GM18499 (cell line): ENCODE data around the gene LDLRAP1.
"Not testable (repeated sequence)": the region's sequence is repeated elsewhere in the genome, so short reads cannot be mapped to it uniquely, and the experiment has no call there.

Source experiments
- ATAC-seq: cut with Tn5 transposase; IDR thresholded peaks from one replicate; pipeline ENCODE4 v1.9.1; 2021; ENCODE audit warnings: moderate number of reproducible peaks; ENCODE audit not compliant: insufficient read depth, unreplicated experiment

The LDLRAP1 gene, protein sequence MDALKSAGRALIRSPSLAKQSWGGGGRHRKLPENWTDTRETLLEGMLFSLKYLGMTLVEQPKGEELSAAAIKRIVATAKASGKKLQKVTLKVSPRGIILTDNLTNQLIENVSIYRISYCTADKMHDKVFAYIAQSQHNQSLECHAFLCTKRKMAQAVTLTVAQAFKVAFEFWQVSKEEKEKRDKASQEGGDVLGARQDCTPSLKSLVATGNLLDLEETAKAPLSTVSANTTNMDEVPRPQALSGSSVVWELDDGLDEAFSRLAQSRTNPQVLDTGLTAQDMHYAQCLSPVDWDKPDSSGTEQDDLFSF

DNA sequence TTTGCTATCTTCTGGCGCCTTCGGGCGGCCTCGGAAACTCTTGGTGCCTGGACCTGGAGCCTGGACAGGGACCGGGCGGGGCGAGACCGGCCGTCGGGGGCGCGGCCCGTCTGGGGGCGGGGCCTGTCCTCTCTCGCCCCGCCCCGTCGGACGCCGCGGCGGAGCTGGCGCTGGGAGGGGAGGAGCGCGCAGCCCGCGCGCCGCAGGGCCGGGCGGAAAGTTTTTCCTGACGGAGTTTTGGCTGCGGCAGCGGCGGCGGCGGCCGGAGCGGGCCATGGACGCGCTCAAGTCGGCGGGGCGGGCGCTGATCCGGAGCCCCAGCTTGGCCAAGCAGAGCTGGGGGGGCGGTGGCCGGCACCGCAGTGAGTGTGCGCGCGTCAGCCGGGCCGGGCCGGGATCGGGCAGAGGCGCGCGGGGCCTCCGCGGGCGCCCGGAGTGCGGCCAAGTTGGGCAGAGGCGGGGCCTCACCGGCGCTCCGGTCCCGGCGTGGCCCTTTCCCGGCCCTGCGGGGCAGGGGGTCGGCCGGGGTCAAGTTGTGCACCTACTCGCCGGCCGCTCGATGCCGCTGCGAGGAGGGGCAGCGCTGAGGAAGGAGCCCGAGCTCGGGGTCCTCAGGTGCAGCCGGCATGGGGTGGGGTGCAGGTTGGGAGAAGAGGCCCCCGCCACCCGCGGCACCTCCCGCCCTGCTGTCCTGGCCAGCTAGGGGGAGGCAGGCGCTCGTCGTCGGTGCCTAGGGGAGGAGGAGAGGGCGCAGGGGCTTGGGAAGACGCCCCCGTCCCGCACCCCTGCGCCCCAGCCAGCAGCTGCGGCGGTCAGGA lies at the start of gene LDLRAP1:
Gene LDLRAP1 (plus strand): TSS at position 182 of the 818 bp plus-strand sequence. CDS start 93 bp downstream, at position 275.
- ATAC-seq: no peak

DNA sequence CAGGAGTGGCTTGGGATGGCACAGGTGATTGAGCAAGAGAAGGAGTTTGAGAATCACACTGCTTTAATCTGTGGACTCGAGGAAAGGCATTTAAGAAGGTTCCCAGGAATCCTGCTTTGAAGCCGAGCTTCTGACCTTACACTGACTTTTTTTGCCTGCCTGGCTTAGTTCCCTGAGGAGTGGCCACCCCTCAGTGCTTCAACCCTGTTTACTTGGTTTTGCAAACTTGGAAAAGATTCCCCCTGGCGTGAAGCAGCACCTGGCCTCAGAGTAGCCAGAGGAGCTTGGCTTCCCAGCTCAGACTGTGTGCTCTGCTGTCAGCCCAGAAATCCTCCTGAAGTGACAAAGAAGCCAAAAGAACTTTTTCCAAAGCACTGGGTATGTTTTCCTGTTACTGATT lies 48.5 kb upstream of the LDLRAP1 start:
- no peak for ATAC-seq

DNA sequence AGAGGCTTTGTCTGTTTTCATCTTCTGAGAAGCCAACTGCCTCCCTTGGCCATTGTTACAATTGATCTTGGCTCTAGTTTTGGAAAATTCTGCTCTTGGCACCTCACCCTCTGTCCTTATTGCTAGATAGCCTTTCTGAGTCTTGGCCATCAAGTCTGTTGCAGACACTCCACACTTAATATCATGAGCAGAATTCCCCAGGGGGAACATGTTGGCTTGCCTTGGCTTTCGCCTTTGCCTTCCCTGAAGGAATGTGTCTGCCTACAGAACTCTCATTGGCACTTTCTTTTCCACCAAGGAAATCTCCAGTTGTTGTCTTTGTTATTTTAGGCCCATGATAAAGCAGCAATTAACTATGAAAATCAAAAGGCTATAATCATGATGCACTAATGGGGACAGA lies 42.7 kb upstream of the LDLRAP1 start:
- ATAC-seq: no peak

DNA sequence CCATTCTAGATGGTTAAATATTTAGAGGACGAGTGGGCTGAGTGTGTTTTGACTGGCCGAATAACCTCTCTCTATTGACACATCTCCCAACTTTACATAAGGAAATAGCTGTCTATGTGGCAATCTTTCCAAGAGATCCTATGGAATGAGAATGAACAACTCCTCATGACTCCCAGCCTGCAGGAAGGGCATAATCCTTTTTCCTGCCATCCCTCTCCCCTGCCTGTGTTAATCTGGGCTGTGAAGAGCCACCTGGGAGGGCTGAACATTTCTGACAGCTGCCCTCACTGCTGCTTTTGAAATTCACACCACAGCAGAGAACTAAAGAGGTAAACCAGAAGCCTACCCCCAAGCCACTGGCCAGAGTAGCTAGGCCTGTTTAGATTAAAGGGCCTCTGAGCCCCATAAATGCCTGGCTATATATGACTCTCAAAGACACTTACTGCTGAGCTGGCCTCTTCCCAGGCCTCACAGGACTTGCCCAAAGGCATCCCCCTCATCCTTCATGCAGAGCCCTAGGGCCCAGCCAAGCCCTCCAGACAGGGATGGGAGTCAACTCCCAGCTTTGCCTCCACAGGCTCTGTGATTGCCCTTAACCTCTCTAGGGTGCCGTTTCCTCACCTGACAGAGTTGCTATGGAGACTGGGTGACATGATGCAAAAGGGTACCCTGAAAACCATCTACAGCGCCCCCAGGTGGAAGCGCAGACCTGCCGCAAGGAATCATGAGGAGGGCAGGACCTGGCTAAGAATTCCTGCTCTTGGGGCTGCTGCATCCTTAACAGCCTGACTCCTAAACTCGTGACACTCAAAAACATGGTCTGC lies 42.0 kb upstream of the LDLRAP1 start:
- ATAC-seq: no peak

DNA sequence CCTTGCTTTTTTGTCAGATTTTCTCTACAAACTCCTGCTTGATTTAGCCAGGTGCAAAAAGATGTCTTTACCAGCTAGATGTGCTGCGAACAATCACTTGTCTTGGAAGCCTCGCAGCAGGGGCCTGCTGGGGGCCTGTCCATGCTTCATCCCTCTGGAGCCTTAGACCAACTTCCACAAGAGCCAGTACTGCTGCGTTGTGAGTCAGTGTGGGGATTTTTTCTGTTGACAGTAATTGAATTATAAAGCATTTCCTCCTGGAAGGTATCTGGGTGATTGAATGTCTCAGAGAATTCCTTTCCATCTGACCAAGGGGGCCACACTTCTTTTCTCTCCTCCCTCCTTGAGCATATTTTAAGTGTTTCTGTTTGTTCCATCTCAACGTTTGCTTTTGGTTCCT lies 40.4 kb upstream of the LDLRAP1 start:
- ATAC-seq: no peak

DNA sequence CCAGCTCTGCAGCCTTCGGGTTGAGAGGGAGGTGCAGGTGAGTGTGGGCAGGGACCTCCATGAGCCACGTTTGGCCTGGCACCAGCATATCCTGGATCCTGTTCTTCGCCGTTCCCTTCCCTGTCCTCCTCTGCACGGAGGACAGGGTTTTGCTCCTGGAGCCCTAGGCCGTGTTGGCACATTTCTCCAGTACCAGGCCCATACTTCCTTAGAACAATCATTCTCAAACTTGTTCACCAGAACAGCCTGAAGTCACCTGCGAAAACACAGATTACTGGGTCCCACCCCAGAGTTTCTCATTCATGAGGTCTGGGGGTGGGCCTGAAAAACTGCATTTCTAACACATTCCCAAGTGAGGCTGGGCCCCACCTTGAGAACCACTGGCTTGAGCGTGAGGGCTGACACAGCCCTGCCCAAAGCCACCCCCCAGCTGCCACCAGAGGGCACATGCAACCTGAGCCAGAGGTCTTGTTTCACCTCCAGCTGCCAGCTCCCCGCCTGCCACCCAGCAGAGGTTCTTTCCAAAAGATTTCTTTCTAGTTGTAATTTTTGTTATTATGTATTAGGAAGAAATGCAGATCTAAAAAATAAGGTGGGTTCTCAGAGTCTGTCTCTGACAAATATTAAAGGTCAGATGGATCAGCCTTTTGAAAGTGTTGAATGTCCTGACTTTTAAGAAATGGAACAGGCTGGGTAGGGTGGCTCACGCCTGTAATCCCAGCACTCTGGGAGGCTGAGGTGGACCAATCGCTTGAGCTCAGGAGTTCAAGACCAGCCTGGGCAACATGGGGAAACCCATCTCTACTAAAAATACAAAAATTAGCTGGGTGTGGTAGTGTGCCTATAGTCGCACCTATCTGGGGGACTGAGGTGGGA lies 39.6 kb upstream of the LDLRAP1 start:
- no peak for ATAC-seq

DNA sequence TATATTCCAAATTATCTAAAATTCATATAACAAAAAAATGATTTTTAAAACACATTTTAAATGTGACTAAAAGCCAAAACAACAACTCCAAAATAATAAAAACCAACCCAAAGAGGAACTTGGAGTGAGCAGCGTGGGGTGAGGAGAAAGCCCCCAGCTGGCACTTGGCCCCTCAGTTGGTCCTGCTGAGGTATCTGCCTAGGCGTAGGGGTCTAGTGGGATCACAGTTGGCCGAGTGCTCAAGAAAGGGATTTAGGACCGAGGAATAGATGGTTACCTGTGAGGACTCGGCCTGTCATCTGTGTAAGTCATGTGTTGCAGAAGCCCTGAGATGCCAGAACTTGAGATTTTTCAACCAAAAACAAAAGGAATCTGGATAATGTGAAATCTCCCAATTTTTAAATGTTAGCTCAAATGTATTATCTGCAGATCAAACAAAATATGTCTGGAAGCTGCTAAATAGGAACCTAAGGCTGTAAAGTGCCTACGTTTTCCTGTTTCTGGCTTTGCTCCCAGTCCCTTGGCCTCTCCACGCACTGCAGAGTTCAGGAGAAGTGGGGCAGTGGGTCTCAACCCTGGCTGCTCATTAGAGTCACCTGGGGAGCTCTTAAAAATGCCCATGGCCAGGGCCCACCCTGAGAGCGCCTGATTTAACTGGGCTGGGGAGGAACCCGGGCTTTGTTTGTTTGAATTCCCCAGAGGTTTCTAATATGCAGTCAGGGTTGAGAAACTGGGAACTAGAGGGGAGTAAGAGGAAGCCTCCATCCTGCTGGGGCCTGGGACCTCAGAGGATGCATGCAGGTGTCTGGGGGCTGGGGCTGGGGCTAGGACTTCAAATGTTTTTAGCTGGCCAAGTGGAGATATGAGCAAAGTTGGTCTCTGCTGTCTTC lies 38.5 kb upstream of the LDLRAP1 start:
- ATAC-seq: no peak

DNA sequence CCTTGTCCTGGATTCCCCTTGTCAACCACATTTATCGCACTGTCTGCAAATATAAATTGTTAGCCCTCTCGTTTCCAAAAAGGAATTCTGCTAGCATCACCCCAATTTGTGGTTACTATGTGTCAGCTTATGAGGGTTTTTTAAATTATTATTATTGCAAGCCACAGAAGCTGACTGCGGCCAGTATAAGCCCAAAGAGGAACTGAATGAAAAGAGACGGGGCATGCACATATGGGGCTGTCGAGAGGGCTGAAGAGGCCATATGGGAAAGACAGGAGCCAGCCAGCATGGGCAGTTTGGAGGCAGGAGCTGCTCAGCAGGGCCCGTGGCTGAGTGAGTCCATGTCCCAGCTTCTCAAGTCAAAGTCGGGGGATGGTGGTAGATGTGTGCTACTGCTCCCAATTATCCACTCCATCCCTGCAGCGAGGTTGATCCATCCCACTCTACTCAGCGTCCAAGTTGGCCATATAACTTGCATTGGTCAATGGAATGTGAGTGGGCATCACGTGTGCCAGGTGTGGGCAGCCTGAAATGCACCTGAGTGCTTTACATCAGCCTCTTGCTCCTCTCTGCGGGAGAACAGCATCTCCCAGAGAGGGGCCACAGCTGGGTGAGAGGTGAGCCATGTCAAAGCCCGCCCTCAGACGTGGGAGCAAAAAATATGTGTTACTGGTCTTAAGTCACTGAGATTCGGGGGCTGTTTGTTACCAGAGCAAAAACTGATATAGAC lies 37.6 kb upstream of the LDLRAP1 start:
- ATAC-seq: no peak

DNA sequence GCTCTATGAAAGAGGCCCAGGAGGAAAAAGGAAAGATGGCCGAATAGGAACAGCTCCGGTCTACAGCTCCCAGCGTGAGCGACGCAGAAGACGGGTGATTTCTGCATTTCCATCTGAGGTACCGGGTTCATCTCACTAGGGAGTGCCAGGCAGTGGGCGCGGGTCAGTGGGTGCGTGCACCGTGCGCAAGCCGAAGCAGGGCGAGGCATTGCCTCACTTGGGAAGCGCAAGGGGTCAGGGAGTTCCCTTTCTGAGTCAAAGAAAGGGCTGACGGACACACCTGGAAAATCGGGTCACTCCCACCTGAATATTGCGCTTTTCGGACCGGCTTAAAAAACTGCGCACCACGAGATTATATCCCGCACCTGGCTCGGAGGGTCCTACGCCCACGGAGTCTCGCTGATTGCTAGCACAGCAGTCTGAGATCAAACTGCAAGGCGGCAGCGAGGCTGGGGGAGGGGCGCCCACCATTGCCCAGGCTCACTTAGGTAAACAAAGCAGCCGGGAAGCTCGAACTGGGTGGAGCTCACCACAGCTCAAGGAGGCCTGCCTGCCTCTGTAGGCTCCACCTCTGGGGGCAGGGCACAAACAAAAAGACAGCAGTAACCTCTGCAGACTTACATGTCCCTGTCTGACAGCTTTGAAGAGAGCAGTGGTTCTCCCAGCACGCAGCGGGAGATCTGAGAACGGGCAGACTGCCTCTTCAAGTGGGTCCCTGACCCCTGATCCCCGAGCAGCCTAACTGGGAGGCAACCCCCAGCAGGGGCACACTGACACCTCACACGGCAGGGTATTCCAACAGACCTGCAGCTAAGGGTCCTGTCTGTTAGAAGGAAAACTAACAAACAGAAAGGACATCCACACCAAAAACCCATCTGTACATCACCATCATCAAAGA lies 36.6 kb upstream of the LDLRAP1 start:
- ATAC-seq: not testable (repeated sequence)

DNA sequence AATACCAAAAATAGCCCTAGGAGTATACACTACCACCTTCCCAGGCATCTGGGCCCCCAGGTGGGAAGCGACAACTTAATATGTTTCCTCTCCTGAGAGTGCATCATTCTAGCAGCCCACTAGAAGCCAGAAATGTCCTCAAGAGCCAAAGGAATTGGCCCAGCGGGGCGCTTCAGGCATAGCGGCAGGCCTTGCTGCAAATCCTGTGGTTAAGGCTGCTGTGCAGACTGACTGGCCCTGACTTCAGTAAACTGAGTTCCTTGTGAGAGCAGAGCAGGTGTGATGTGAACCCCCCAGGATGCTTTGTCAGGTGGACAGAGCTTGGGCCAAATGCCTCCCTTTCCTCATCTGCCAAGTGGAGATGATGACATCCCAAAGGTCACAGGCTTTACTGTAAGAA lies 29.7 kb upstream of the LDLRAP1 start:
- no peak for ATAC-seq

DNA sequence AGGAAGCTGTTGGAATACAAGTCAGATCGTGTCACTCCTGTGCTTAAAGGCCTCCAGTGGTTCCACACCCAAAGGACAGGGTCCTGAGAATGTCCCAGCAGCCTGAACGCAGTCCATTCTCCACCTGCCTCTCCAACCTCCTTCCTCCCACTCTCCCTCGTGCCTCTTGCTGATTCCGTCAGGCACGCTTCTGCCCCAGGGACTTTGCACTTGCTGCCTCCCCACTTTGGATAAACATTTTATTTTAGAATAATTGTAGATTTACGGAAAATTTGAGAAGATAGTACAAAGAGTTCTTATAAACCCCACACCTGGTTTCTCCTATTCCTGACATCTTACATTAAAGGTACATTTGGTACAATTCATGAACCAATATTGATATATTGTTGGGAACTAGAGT lies 28.4 kb upstream of the LDLRAP1 start:
- no peak for ATAC-seq

DNA sequence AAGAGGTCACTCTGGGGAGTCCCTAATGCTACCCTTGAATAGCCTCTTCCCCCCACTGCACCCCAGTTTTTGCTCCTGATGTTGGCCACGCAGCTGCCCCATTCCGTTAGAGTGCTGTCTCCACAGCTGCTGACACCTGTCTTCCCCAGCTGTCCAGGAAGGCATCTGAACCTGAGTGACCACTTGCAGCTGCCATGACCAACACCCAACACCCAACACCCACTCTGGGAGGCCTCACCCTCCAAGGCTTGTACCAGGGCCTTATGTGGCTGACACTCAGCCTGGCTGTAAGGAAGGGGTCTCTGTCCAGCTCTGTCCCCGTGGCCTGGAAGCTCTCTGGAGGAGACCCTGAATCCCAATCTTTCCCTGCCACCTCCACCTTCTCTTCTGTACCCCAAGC lies 26.7 kb upstream of the LDLRAP1 start:
- ATAC-seq: no peak

DNA sequence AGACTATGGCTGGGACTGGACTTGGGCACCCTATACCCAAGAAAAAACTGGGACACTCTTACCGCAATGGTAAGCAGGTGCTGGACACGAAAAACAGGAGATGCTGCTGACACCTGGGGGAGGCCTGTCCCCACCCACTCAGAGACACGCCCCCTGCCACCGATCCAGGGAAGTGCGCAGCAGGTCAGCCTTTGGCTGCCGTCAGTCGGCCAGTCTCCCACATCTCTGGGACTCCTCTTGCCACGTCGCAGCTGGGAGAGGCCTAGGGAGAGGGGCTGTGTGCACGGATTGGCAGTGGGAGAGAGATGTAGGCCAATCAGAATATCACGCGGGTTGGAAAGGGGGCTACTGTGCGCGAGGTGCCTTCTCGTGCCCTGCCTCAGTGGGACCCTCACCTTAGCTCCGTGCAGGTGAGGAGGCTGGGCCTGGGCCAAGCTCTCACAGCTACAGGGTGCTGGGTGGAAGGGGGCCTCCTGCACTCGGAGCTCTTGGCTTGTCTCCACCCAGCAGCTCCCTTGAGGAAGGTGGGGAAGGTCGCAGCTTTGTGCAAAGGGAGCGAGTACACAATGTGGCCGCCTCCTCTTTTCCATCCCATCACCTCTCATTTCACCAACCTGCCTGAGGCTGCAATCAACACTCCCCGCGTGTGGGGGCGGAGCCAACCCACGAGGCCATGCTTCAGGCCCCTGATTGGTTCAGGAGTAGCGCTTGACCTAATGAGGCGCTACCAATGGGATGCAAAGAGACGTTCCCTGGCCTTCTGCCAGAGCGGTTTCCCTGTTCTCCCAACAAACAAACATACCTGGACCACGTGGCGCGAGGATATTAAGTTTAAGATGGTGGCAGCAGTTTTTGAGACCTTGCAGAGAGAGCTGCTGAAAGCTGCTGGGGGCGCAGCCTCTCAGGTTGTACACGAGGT lies 25.7 kb upstream of the LDLRAP1 start:
- ATAC-seq: no peak

DNA sequence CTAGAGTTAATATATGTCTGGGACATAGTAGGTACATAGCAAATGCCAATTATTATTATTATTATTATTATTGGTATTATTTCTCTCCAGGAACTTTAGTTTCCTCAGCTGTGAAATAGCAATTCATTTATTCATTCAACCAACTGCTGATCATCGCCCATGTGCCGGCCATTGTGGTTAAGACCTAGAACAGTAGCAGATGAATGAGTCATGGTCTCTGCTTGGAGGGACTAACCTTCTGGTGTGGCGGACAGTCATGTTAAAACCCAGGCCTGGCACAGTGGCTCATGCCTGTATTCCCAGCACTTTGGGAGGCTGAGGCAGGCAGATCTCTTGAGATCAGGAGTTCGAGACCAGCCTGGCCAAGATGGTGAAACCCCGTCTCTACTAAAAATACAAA lies 23.8 kb upstream of the LDLRAP1 start:
- no peak for ATAC-seq

DNA sequence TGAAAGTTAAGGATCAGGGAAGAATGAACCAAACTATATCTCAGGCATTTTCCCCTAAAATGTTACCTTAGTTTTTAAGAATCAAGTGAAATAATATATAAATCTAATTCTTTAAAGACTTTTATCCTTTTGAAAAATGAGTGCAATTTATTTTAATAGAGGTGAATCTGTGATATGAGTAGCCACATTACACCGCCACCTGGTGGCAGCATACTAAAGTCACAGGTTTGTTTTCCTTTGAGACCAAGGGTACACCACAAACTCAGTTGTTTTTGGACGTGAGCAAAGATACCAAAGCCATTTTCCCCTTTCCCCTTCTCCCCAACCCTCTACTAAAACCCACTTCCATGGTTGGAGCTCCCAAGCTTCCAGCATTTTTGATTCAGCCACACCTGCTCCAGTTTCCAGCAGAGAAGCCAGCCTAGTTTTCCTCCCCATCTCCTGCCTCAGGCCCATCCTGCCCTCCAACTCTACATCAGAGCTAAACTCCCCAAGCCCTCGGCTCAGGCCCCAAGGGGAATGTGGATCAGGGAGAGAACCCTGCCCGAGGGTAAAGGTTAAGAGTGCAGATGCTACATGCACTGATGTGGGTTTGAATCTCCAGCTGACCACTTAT lies 22.9 kb upstream of the LDLRAP1 start:
- ATAC-seq: no peak
